NCI-H460 (cell line): ENCODE data around the gene SCFD2. TPM values are rescaled to one million over a fixed set of nuclear protein-coding genes. Genes with fewer than 3 reads are reported as not detected.
"Not testable (repeated sequence)": the region's sequence is repeated elsewhere in the genome, so short reads cannot be mapped to it uniquely, and the experiment has no call there.

Experiments used
- DNase-seq: peaks from one replicate; pipeline ENCODE4 v3.0.0-alpha.2; 2016; ENCODE audit warnings: low read depth; ENCODE audit errors: extremely low read depth
- total RNA-seq: library from RNA; depleted of rRNA; stranded (reverse); fragments of >200 nt; shearing (Covaris generic); gene quantifications from 2 replicates; pipeline ENCODE4 v1.2.3, GENCODE V29; 2014

Gene SCFD2
- total RNA-seq, 1 experiment from 2014 or later: 9.4 TPM

DNA sequence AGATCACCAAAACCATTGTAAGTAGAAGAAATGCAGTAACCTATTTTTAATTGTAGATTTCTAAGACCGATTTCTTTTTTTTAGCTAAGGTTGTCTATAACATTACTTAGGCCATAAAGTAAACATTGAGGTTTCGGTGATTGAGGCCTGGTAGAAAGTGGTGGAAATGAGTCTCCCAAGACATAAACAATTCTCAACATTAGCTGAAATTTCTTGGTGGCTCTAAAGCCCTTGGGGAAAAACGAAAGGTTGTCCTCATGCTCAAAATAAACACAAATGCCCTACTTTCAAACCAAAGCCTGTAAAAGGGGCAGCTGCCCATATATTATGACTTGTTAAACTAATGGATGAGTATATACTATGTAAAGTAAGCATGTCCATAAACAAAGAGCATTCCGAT lies 98.8 kb downstream of the SCFD2 start:
- no peak for DNase-seq

DNA sequence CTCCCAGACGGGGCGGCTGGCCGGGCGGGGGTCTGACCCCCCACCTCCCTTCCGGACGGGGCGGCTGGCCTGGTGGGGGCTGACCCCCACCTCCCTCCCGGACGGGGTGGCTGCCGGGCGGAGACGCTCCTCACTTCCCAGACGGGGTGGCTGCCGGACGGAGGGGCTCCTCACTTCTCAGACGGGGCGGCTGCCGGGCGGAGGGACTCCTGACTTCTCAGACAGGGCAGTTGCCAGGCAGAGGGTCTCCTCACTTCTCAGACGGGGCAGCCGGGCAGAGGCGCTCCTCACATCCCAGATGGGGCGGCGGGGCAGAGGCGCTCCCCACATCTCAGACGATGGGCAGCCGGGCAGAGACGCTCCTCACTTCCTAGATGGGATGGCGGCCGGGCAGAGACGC lies 109.9 kb downstream of the SCFD2 start:
- DNase-seq: not testable (repeated sequence)

DNA sequence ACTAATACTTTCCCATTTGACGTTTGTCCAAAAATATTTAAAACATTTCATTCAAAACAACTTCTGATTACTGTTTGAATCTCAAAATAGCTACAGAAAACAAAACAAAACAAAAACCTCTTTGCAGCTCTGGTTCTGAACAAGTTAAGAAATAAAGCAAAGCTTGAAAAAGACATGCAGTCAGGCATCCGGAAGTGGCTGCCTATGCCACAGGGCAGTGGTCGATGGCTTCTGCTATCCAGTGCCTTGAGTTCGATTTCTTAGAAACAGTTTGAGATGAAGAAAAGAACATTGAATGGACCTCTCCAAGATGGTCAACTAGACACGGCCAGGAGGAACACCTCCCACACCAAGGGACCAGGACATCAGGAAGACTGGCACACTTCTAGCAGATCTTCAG lies 125.3 kb downstream of the SCFD2 start:
- no peak for DNase-seq

- DNase-seq: not testable (repeated sequence)
Observed at GRCh38 chr4:53238352-53238751, 127.5 kb downstream of the SCFD2 start.

- DNase-seq: not testable (repeated sequence)
Observed at GRCh38 chr4:53237811-53238210, 128.1 kb downstream of the SCFD2 start.

DNA sequence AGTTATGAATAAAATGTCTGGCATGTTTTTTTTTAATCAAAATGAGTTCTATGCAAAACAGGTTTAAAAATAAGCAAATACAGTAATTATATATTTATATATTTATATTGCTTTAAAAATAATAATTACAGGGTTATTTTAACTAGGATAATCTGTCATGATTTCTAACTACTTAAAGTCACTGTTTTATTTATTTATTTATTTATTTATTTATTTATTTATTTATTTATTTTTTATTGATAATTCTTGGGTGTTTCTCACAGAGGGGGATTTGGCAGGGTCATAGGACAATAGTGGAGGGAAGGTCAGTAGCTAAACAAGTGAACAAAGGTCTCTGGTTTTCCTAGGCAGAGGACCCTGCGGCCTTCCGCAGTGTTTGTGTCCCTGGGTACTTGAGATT lies 129.2 kb downstream of the SCFD2 start:
- DNase-seq: not testable (repeated sequence)

- no peak for DNase-seq
Observed at GRCh38 chr4:53235547-53235946, 130.3 kb downstream of the SCFD2 start.

DNA sequence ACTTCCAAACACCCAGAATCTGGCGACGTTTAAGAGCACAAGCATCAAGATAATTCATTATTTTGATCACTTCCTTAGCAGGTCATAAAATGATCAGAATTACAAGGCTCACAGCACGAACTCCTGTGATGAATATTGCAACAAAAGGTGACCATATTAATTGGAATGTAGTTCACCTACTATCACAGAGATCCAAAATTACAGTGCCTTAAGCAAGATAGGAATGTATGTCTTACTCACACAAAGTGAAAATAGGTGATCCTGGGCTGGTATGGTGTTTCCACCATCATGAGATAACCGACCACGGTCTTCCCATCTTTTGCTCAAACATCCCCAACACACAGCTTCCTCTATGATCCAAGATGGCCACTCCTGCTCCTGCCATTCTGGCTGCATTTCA lies 131.2 kb downstream of the SCFD2 start:
- no peak for DNase-seq

- DNase-seq: no peak
Observed at GRCh38 chr4:53234111-53234510, 131.8 kb downstream of the SCFD2 start.

- no peak for DNase-seq
Observed at GRCh38 chr4:53233114-53233795, 132.6 kb downstream of the SCFD2 start.

- DNase-seq: no peak
Observed at GRCh38 chr4:53232371-53232770, 133.5 kb downstream of the SCFD2 start.

DNA sequence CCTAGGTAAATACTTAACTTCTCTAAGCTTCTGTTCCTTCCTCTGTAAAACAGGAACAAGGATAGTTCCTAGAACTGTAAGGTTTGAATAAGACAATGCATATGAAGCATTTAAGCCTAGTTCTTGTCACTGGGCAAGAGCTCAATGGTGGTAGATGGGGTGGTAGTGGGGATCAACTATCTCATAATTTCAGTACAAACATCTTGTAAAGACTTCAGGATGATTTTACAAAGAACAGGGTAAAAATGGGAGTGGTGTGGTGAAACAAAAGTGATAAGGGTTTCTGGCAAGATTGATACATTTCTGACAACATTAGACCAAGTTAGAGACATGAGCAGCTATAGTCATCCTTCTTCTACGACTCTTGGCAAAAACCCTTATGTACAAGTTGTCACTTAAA lies 137.8 kb downstream of the SCFD2 start:
- no peak for DNase-seq

- no peak for DNase-seq
Observed at GRCh38 chr4:53227451-53227850, 138.4 kb downstream of the SCFD2 start.

GRCh38 chr4:53221832-53222480 lies 143.9 kb downstream of the SCFD2 start:
- no peak for DNase-seq

DNA sequence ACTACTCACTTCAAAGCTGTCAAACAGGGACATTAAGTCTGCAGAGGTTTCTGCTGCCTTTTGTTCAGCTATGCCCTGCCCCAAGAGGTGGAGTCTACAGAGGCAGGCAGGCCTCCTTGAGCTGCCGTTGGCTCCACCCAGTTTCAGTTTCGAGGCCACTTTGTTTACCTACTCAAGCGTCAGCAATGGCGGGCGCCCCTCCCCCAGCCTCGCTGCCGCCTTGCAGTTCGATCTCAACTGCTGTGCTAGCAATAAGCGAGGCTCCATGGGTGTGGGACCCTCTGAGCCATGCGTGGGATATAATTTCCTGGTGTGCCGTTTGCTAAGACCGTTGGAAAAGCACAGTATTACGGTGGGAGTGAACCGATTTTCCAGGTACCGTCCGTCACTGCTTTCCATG lies 146.7 kb downstream of the SCFD2 start:
- not testable (repeated sequence) for DNase-seq

- no peak for DNase-seq
Observed at GRCh38 chr4:53208753-53209152, 157.1 kb downstream of the SCFD2 start.

DNA sequence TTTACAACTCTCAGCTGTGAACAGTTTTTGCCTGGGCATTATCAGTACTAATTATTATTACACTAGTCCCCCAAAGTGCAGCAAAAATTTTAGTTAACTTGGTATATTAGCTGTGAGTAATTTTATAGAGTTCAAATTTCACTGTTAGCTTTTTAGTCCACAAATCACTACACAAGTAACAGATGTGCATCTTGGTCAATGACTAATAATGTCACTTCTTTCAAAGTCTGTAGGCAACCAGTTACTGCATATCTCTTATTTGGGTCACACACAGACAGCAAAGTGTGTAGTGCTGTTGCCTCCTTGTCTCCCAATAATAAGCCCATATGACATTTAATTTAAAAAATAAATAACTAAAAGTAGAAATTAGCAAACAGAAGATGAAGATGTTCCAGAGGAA lies 159.9 kb downstream of the SCFD2 start:
- no peak for DNase-seq

DNA sequence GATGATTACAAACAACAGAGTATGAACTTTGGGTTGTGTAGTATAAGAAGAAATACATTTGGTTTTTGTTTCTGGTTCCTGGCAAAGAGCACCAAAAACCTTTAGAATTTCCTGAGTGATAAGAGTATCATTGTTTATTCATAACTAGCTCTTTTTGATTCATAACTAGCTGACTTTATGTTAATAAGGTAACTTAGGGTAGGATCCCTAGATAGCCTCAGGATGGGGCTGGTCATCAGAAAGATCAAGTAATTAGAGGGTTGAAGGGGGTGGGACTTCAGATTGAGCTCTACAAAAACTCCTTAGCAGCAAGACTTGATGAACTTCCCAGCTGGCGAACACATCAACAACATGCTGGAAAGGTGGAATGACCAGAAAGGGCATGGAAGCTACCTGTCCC lies 166.5 kb downstream of the SCFD2 start:
- no peak for DNase-seq

GRCh38 chr4:53197772-53198142 lies 168.1 kb downstream of the SCFD2 start:
- no peak for DNase-seq

GRCh38 chr4:53196882-53197771 lies 168.7 kb downstream of the SCFD2 start:
- peak; percentile 60 for DNase-seq

GRCh38 chr4:53195815-53196661 lies 169.8 kb downstream of the SCFD2 start:
- no peak for DNase-seq
